DOHH2 (cell line): Measurements from ENCODE around the gene MED17.
A peak's percentile ranks its signal among the peaks of the same experiment; 100 is the strongest.

Experiments used
- CTCF ChIP-seq: fragments of 200-600 bp; sonication (generic); IDR thresholded peaks from one replicate; pipeline ENCODE4 v1.5.1; 2014; ENCODE audit warnings: antibody characterized with exemption, mild to moderate bottlenecking, low read depth, low read length; ENCODE audit not compliant: poor library complexity, severe bottlenecking
- EZH2phosphoT487 ChIP-seq: fragments of 200-600 bp; sonication (generic); IDR thresholded peaks from 2 replicates; pipeline ENCODE4 v1.6.1; 2017; ENCODE audit warnings: borderline replicate concordance, mild to moderate bottlenecking, antibody characterized with exemption, low read length, moderate library complexity, mixed read lengths

- TF ChIP-seq EZH2phosphoT487 = no peak
- peak; percentile 65 for TF ChIP-seq CTCF
Measured at GRCh38 chr11:93775289-93775688, 8.8 kb upstream of the MED17 start.
